Measurements from ENCODE around the gene PRSS53. TPM values are rescaled to one million over a fixed set of nuclear protein-coding genes. Genes with fewer than 3 reads are reported as not detected.

Gene PRSS53
- total and polyA plus RNA-seq, 2 experiments from 2014 or later = 0.36 to 2.7 TPM

DNA sequence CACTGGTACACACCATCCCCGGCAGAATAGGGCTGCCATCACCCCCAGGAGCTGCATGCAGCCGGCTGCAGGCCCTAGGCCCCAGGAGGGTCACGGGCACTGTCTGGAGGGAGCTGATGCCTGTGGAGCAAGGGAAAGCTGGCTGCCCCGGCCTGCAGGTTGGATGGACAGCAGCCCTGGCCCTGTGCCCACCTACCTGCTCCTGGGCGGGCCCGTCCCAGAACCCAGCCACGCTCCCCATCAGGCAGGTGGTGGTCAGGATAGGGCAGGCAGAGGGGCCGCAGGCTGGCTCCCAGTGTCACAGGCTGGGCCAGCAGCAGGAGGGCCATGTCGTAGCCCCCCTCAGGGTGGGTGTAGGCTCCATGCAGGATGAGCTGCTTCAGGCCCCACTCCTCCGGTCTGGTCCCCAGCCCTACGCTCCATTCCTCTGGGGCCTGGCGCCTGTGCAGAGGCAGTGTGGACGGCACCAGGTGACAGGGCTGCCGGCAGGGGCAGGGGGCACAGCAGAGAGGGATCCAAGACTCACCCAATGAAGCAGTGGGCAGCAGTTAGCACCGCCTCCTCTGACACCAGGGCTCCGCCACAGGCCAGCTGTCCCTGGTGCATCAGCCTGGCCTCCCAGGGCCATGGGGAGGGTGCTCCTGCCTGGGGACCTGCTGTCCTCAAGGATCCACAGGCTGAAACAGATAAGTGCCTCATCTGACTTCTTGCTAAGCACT lies 4.0 kb downstream of the PRSS53 start:
- no peak overlapping the region for H3K4me2 ChIP-seq
- H3K9me2 ChIP-seq (ENCODE audit: insufficient read depth) = no peaks in the 10 kb centered on the region
- no peaks in the 10 kb centered on the region for H3K9me3 Mint-ChIP-seq
- no peak for DNase-seq (ENCODE audit: low spot score)
- no peaks in the 10 kb centered on the region for H3F3A ChIP-seq (replicated peaks; ENCODE audit: low read depth)
- H3K27me3 Mint-ChIP-seq (ENCODE audit: insufficient read depth, low read depth, poor library complexity) = peaks cover 14% of the 10 kb centered on the region
- H3K4me3 Mint-ChIP-seq = no peak overlapping the region
- no peak overlapping the region for H2AFZ ChIP-seq
- H3K4me1 ChIP-seq (ENCODE audit: insufficient read depth) = no peaks in the 10 kb centered on the region
- H3K4me3 ChIP-seq = no peak overlapping the region
- H3K79me2 ChIP-seq (replicated peaks; ENCODE audit: insufficient read depth) = no peaks in the 10 kb centered on the region
- H3K27ac ChIP-seq (ENCODE audit: low read depth) = no peak overlapping the region
- H3K36me3 Mint-ChIP-seq (ENCODE audit: low read depth) = peaks cover 25% of the 10 kb centered on the region
- H3K36me3 ChIP-seq (ENCODE audit: insufficient read depth) = no peaks in the 10 kb centered on the region
- ATAC-seq = no peak; the same call in 2 of the 3 replicates
- no peak for TF ChIP-seq JUNB (IDR thresholded peaks at IDR 0.05; ENCODE audit: unreplicated experiment)
- no peak for TF ChIP-seq NANOG (IDR thresholded peaks at IDR 0.05; ENCODE audit: borderline replicate concordance)
- TF ChIP-seq, protein P1, sequence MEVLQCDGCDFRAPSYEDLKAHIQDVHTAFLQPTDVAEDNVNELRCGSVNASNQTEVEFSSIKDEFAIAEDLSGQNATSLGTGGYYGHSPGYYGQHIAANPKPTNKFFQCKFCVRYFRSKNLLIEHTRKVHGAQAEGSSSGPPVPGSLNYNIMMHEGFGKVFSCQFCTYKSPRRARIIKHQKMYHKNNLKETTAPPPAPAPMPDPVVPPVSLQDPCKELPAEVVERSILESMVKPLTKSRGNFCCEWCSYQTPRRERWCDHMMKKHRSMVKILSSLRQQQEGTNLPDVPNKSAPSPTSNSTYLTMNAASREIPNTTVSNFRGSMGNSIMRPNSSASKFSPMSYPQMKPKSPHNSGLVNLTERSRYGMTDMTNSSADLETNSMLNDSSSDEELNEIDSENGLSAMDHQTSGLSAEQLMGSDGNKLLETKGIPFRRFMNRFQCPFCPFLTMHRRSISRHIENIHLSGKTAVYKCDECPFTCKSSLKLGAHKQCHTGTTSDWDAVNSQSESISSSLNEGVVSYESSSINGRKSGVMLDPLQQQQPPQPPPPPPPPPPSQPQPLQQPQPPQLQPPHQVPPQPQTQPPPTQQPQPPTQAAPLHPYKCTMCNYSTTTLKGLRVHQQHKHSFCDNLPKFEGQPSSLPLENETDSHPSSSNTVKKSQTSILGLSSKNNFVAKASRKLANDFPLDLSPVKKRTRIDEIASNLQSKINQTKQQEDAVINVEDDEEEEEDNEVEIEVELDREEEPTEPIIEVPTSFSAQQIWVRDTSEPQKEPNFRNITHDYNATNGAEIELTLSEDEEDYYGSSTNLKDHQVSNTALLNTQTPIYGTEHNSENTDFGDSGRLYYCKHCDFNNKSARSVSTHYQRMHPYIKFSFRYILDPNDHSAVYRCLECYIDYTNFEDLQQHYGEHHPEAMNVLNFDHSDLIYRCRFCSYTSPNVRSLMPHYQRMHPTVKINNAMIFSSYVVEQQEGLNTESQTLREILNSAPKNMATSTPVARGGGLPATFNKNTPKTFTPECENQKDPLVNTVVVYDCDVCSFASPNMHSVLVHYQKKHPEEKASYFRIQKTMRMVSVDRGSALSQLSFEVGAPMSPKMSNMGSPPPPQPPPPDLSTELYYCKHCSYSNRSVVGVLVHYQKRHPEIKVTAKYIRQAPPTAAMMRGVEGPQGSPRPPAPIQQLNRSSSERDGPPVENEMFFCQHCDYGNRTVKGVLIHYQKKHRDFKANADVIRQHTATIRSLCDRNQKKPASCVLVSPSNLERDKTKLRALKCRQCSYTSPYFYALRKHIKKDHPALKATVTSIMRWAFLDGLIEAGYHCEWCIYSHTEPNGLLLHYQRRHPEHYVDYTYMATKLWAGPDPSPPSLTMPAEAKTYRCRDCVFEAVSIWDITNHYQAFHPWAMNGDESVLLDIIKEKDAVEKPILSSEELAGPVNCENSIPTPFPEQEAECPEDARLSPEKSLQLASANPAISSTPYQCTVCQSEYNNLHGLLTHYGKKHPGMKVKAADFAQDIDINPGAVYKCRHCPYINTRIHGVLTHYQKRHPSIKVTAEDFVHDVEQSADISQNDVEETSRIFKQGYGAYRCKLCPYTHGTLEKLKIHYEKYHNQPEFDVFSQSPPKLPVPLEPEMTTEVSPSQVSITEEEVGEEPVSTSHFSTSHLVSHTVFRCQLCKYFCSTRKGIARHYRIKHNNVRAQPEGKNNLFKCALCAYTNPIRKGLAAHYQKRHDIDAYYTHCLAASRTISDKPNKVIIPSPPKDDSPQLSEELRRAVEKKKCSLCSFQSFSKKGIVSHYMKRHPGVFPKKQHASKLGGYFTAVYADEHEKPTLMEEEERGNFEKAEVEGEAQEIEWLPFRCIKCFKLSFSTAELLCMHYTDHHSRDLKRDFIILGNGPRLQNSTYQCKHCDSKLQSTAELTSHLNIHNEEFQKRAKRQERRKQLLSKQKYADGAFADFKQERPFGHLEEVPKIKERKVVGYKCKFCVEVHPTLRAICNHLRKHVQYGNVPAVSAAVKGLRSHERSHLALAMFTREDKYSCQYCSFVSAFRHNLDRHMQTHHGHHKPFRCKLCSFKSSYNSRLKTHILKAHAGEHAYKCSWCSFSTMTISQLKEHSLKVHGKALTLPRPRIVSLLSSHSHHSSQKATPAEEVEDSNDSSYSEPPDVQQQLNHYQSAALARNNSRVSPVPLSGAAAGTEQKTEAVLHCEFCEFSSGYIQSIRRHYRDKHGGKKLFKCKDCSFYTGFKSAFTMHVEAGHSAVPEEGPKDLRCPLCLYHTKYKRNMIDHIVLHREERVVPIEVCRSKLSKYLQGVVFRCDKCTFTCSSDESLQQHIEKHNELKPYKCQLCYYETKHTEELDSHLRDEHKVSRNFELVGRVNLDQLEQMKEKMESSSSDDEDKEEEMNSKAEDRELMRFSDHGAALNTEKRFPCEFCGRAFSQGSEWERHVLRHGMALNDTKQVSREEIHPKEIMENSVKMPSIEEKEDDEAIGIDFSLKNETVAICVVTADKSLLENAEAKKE (CRISPR knock-in tag; IDR thresholded peaks at IDR 0.05) = no peak
- TF ChIP-seq ZNF114 (CRISPR knock-in tag; IDR thresholded peaks at IDR 0.05) = no peak
- TF ChIP-seq EZH2 (IDR thresholded peaks at IDR 0.05; ENCODE audit: low read depth, unreplicated experiment) = no peak
- no peak for TF ChIP-seq CREB1 (CRISPR knock-in tag; IDR thresholded peaks at IDR 0.05; ENCODE audit: low read depth)
- TF ChIP-seq ZNF331 (CRISPR knock-in tag; IDR thresholded peaks at IDR 0.05; ENCODE audit: low read depth) = no peak
- no peak for TF ChIP-seq REST (IDR thresholded peaks at IDR 0.05; ENCODE audit: unreplicated experiment)
- no peak for TF ChIP-seq EZH2phosphoT487 (IDR thresholded peaks at IDR 0.05; ENCODE audit: unreplicated experiment)
- no peak for TF ChIP-seq POLR2AphosphoS5 (IDR thresholded peaks at IDR 0.05; ENCODE audit: low read depth)
- TF ChIP-seq, protein P2, sequence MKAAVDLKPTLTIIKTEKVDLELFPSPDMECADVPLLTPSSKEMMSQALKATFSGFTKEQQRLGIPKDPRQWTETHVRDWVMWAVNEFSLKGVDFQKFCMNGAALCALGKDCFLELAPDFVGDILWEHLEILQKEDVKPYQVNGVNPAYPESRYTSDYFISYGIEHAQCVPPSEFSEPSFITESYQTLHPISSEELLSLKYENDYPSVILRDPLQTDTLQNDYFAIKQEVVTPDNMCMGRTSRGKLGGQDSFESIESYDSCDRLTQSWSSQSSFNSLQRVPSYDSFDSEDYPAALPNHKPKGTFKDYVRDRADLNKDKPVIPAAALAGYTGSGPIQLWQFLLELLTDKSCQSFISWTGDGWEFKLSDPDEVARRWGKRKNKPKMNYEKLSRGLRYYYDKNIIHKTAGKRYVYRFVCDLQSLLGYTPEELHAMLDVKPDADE (IDR thresholded peaks at IDR 0.05) = no peak
- TF ChIP-seq STAT1 (IDR thresholded peaks at IDR 0.05; ENCODE audit: unreplicated experiment) = no peak
- TF ChIP-seq, protein P3, sequence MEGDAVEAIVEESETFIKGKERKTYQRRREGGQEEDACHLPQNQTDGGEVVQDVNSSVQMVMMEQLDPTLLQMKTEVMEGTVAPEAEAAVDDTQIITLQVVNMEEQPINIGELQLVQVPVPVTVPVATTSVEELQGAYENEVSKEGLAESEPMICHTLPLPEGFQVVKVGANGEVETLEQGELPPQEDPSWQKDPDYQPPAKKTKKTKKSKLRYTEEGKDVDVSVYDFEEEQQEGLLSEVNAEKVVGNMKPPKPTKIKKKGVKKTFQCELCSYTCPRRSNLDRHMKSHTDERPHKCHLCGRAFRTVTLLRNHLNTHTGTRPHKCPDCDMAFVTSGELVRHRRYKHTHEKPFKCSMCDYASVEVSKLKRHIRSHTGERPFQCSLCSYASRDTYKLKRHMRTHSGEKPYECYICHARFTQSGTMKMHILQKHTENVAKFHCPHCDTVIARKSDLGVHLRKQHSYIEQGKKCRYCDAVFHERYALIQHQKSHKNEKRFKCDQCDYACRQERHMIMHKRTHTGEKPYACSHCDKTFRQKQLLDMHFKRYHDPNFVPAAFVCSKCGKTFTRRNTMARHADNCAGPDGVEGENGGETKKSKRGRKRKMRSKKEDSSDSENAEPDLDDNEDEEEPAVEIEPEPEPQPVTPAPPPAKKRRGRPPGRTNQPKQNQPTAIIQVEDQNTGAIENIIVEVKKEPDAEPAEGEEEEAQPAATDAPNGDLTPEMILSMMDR (conservative IDR thresholded peaks at IDR 0.05; ENCODE audit: low read depth in 2 of 2) = no peak
- H4K20me1 ChIP-seq (replicated peaks; ENCODE audit: insufficient read depth) = no peaks in the 10 kb centered on the region; the same call in 1 of the 2 replicates
- H3K27me3 ChIP-seq (ENCODE audit: insufficient read depth) = no peaks in the 10 kb centered on the region
- H3K4me1 Mint-ChIP-seq = peaks cover 5% of the 10 kb centered on the region; the same call in 1 of the 3 replicates
- H3K27ac Mint-ChIP-seq = no peak overlapping the region
